Uterus (tissue), 2 donors: ENCODE measurements around the gene PDE4D.
A peak's percentile ranks its signal among the peaks of the same experiment; 100 is the strongest.

Experiments
- CTCF ChIP-seq, 4 experiments: fragments of 200-600 bp in 2 of 4; fragments of 450-650 bp in 2 of 4; sonication (generic) in 2 of 4; IDR thresholded peaks; one replicate each; pipeline ENCODE4 v1.5.1; 2016 to 2019; ENCODE audit warnings: antibody characterized with exemption in 4 of 4, mild to moderate bottlenecking in 2 of 4, moderate library complexity in 1 of 4
- POLR2A ChIP-seq, 2 donors: fragments of 450-650 bp; IDR thresholded peaks; one replicate each; pipeline ENCODE4 v1.6.1; 2016; ENCODE audit warnings: antibody characterized with exemption in 2 of 2, mild to moderate bottlenecking in 1 of 2, moderate library complexity in 1 of 2

GRCh38 chr5:59390074-59390659 is 503.4 kb downstream of the PDE4D start:
- TF ChIP-seq CTCF (IDR thresholded peaks at IDR 0.05) (peak; percentile 47 to 74 (median 52)), POLR2A (IDR thresholded peaks at IDR 0.05) (no peak)
